ENCODE results near the gene ZBTB4. TPM values are rescaled to one million over a fixed set of nuclear protein-coding genes. Genes with fewer than 3 reads are reported as not detected.

Gene ZBTB4
- total RNA-seq, 1 donor from 2014 or later, result 84.7 TPM

GRCh38 chr17:7444682-7445618 is 34.5 kb downstream of the ZBTB4 start, which contains the start of gene CHRNB1:
Gene CHRNB1, plus strand, starts transcription at chr17:7445061. Its CDS starts 67 bp downstream, at chr17:7445128.
- TF ChIP-seq CTCF (IDR thresholded peaks at IDR 0.05), result peak; percentile 16
- intact Hi-C loops (cut with DNase I), result no loop called here
- H3K9me3 ChIP-seq, result no peaks in the 10 kb centered on the region
- DNase-seq, result peak; percentile 91
- peak; percentile 93 for ATAC-seq
- H3K36me3 ChIP-seq, result no peaks in the 10 kb centered on the region
- H3K4me3 ChIP-seq, result peak within 1 kb of the TSS; percentile 46
- no peak within 1 kb of the TSS for H3K27ac ChIP-seq
- peaks cover 34% of the 10 kb centered on the region for H3K27me3 ChIP-seq
- peaks cover 14% of the 10 kb centered on the region for H3K4me1 ChIP-seq

DNA sequence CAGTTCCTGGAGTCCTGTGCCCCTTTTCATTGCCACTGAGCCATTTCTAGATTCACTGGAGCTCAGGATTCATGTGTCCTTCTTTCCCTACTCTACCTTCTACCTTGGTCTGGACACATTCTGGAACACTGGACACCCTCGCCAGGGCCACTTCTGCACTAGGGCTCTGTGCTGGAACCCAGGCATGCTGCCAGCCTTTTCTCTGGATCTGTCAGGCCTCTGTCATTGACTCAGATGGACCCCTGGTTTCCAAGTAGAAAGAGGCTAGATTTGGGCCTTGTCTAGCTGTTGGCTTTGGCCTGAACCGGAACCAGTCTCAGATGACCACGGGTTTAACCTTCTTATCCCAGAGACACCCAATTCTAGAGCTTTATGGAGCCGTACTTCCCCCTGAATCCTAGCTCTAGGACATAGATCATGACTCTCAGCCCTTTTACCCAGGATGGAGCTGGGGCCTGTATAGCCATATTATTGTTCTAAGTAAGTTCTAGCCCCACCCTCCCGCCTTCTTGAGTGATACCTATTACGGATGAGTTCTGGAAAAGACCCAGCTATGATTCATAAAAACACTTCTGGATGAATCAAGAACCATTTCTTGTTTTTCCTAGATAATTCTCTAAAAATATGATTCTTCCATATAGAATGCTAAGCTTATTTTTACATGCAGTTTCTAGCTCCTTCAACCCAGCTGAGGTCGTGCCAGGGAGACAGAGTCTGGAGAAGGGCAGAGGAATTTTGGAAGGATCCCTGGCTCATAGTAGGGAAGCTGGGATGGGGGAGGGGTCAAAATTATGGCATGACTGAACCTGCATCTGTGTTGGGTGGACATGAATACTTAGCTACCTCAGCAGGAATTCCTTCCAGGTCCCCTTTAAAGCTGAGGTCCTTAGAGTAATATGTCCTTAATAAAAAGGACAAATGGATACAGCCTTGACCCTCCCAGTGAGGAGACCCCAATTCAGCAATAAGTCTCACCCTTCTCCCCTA is 35.6 kb downstream of the ZBTB4 start:
- Histone ChIP-seq H3K27me3 (peaks cover 43% of the 10 kb centered on the region), H3K9me3 (no peaks in the 10 kb centered on the region), H3K36me3 (no peaks in the 10 kb centered on the region), H3K27ac (no peak overlapping the region), H3K4me3 (no peak overlapping the region), H3K4me1 (peaks cover 20% of the 10 kb centered on the region)
- ATAC-seq (no peak), DNase-seq (no peak)
- no peak for TF ChIP-seq CTCF (IDR thresholded peaks at IDR 0.05)
- intact Hi-C loops (cut with DNase I), result no loop called here

DNA sequence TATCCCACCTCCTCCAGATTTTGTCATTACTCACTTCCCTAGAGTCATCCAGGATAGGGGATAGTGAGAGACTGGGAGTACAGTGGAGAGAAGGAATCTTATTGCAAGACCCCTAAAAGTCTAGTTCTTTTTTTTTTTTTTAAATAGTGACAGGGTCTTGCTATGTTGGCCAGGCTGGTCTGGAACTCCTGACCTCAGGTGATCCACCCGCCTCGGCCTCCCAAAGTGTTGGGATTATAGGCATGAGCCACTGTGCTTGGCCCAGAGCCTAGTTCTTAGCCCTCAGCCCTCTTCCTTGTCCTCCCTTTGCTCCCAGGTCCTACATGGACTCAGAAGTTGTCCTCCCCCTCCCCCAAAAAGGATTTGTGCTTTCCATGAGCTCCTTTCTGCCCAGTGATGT is 37.3 kb downstream of the ZBTB4 start:
- no peak for ATAC-seq

DNA sequence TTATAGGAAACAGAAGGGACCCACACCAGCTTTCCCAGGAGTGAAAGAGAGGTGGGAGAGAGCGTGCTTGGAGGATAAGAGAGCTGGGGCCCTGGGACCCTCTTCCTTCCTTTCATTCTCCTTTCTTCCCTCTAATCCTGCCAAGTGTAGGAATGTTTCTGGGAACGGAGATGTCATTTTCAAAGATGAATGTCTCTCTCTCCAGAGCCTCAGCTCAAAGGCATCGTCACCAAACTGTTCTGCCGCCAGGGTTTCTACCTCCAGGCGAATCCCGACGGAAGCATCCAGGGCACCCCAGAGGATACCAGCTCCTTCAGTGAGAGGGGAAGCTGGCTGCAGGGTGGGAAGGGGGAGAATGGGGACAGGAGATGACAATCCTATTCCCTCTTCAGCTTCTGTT is 38.2 kb downstream of the ZBTB4 start:
- no peaks in the 10 kb centered on the region for H3K36me3 ChIP-seq
- intact Hi-C loops (cut with DNase I), result no loop called here
- DNase-seq, result no peak
- peaks cover 31% of the 10 kb centered on the region for H3K27me3 ChIP-seq
- ATAC-seq, result no peak
- H3K27ac ChIP-seq, result no peak overlapping the region
- peaks cover 42% of the 10 kb centered on the region for H3K4me1 ChIP-seq
- TF ChIP-seq CTCF (IDR thresholded peaks at IDR 0.05), result no peak
- no peaks in the 10 kb centered on the region for H3K9me3 ChIP-seq
- H3K4me3 ChIP-seq, result no peak overlapping the region

More for the DNA sequence above, 37.3 kb downstream of the ZBTB4 start:
- Histone ChIP-seq H3K9me3 (no peaks in the 10 kb centered on the region), H3K27ac (no peak overlapping the region), H3K4me3 (no peak overlapping the region), H3K27me3 (peaks cover 40% of the 10 kb centered on the region), H3K36me3 (no peaks in the 10 kb centered on the region), H3K4me1 (peaks cover 35% of the 10 kb centered on the region)
- no peak for TF ChIP-seq CTCF (IDR thresholded peaks at IDR 0.05)
- DNase-seq, result no peak
- intact Hi-C loops (cut with DNase I), result no loop called here

- Histone ChIP-seq H3K4me1 (peaks cover 45% of the 10 kb centered on the region), H3K27me3 (peaks cover 29% of the 10 kb centered on the region), H3K9me3 (no peaks in the 10 kb centered on the region), H3K27ac (no peak overlapping the region), H3K36me3 (no peaks in the 10 kb centered on the region), H3K4me3 (no peak overlapping the region)
- intact Hi-C loops (cut with DNase I), result no loop called here
- ATAC-seq, result no peak
- DNase-seq, result no peak
- TF ChIP-seq CTCF (IDR thresholded peaks at IDR 0.05), result no peak
Measured at GRCh38 chr17:7440834-7441195, 38.6 kb downstream of the ZBTB4 start.

Measured in upper lobe of right lung (tissue), 1 donor.